CD14-positive monocyte (primary cell): ENCODE measurements around the gene MEAF6. TPM values are rescaled to one million over a fixed set of nuclear protein-coding genes. Genes with fewer than 3 reads are reported as not detected.

Experiments used
- DNase-seq, 3 donors: peaks; one replicate each; pipeline ENCODE4 v3.0.0-alpha.2; 2011 to 2022
- H2AFZ ChIP-seq: 2 replicates; pipeline ENCODE4 v1.6.0; 2012; ENCODE audit warnings: mild to moderate bottlenecking, low read depth, low read length, inconsistent platforms; ENCODE audit not compliant: insufficient read depth, poor library complexity, severe bottlenecking
- H3K27ac ChIP-seq, 2 donors: 1 replicate in 1 of 2; 2 replicates in 1 of 2; pipeline ENCODE4 v1.5.1; 2012 to 2013; ENCODE audit warnings: low read length in 2 of 2, control low read depth in 1 of 2, inconsistent platforms in 1 of 2, low read depth in 1 of 2, mild to moderate bottlenecking in 1 of 2
- H3K27me3 ChIP-seq, 2 donors: one replicate each; pipeline versions ENCODE4 v1.6.0 to v1.6.1; 2011 to 2013; ENCODE audit warnings: low read length in 2 of 2; ENCODE audit not compliant: control insufficient read depth in 2 of 2, insufficient read depth in 2 of 2
- H3K36me3 ChIP-seq, 2 donors: replicated peaks in 1 of 2; 1 replicate in 1 of 2; 2 replicates in 1 of 2; pipeline versions ENCODE4 v1.5.1 to v1.6.1; 2012 to 2013; ENCODE audit warnings: low read length in 2 of 2, control low read depth in 1 of 2, inconsistent platforms in 1 of 2, mild to moderate bottlenecking in 1 of 2; ENCODE audit not compliant: insufficient read depth in 2 of 2, control insufficient read depth in 1 of 2
- H3K4me1 ChIP-seq, 2 donors: 1 replicate in 1 of 2; 2 replicates in 1 of 2; pipeline versions ENCODE4 v1.5.1 to v1.6.1; 2012 to 2013; ENCODE audit warnings: low read length in 2 of 2, control low read depth in 1 of 2, inconsistent platforms in 1 of 2, mild to moderate bottlenecking in 1 of 2, moderate library complexity in 1 of 2; ENCODE audit not compliant: insufficient read depth in 2 of 2, control insufficient read depth in 1 of 2
- H3K4me2 ChIP-seq: replicated peaks from 2 replicates; pipeline ENCODE3; 2012; ENCODE audit warnings: low read length, moderate library complexity, mild to moderate bottlenecking; ENCODE audit not compliant: poor library complexity, severe bottlenecking; ENCODE audit errors: extremely low read depth
- H3K4me3 ChIP-seq, 3 experiments: fragments of 200-600 bp in 1 of 3; sonication (generic) in 1 of 3; replicated peaks in 1 of 3; 1 replicate in 2 of 3; 2 replicates in 1 of 3; pipeline ENCODE4 v1.5.1; 2011 to 2013; ENCODE audit warnings: low read length in 3 of 3, mild to moderate bottlenecking in 3 of 3, control low read depth in 2 of 3, low read depth in 2 of 3, inconsistent platforms in 1 of 3, moderate library complexity in 1 of 3
- H3K79me2 ChIP-seq: 2 replicates; pipeline ENCODE4 v1.6.0; 2012; ENCODE audit warnings: mild to moderate bottlenecking, control low read depth, inconsistent platforms, low read length, moderate library complexity; ENCODE audit not compliant: insufficient read depth
- H3K9ac ChIP-seq: 2 replicates; pipeline ENCODE4 v1.6.0; 2017; ENCODE audit warnings: low read length, mild to moderate bottlenecking; ENCODE audit not compliant: insufficient read depth, poor library complexity, severe bottlenecking
- H3K9me3 ChIP-seq, 2 donors: replicated peaks in 1 of 2; 1 replicate in 1 of 2; 2 replicates in 1 of 2; pipeline versions ENCODE4 v1.5.1 to v1.6.1; 2012 to 2013; ENCODE audit warnings: low read length in 2 of 2, control low read depth in 1 of 2; ENCODE audit not compliant: control insufficient read depth in 1 of 2, insufficient read depth in 1 of 2
- H4K20me1 ChIP-seq: 2 replicates; pipeline ENCODE4 v1.6.0; 2012; ENCODE audit warnings: mild to moderate bottlenecking, low read length, control low read depth, moderate library complexity; ENCODE audit not compliant: insufficient read depth
- H3K27ac Mint-ChIP-seq, 7 donors: one replicate each; pipeline ENCODE4 v1.8.0; 2020; ENCODE audit warnings: mild to moderate bottlenecking in 7 of 7, mixed read lengths in 7 of 7, moderate library complexity in 6 of 7, inconsistent platforms in 2 of 7
- H3K27me3 Mint-ChIP-seq, 3 donors: one replicate each; pipeline ENCODE4 v1.8.0; 2021 to 2022; ENCODE audit warnings: low read depth in 3 of 3, mild to moderate bottlenecking in 3 of 3, mixed read lengths in 3 of 3, moderate library complexity in 3 of 3, inconsistent platforms in 1 of 3
- H3K36me3 Mint-ChIP-seq, 2 donors: one replicate each; pipeline ENCODE4 v1.8.0; 2020; ENCODE audit warnings: mixed read lengths in 2 of 2, inconsistent platforms in 1 of 2, mild to moderate bottlenecking in 1 of 2
- H3K4me1 Mint-ChIP-seq: one replicate; pipeline ENCODE4 v1.8.0; 2020; ENCODE audit warnings: mild to moderate bottlenecking, mixed read lengths
- H3K4me3 Mint-ChIP-seq, 2 donors: one replicate each; pipeline ENCODE4 v1.8.0; 2020; ENCODE audit warnings: mild to moderate bottlenecking in 2 of 2, mixed read lengths in 2 of 2, moderate library complexity in 1 of 2
- H3K9me3 Mint-ChIP-seq, 7 donors: one replicate each; pipeline ENCODE4 v1.8.0; 2020 to 2022; ENCODE audit warnings: mixed read lengths in 7 of 7, mild to moderate bottlenecking in 6 of 7, moderate library complexity in 6 of 7, inconsistent platforms in 2 of 7
- CTCF ChIP-seq: fragments of 200-600 bp; IDR thresholded peaks from one replicate; pipeline ENCODE4 v1.8.0; 2022; ENCODE audit warnings: antibody characterized with exemption, mild to moderate bottlenecking
- WGBS: methylation state at CpG from one replicate; pipeline ENCODE4 v1.1.5; 2013; ENCODE audit warnings: missing lambda C conversion rate; ENCODE audit not compliant: insufficient coverage; 5-methylcytosine and 5-hydroxymethylcytosine counted together
- intact Hi-C, 2 donors: fragments of 100-400 bp; cut with micrococcal nuclease; formaldehyde crosslinking; loops; one replicate each; pipeline versions ENCODE4 v1.15.0 to v1.15.1; 2023
- polyA plus RNA-seq, 3 donors: library from polyadenylated mRNA; depleted of rRNA in 1 of 3; unstranded in 2 of 3; stranded (reverse) in 1 of 3; fragments of 300-500 nt in 2 of 3; fragments of >200 nt in 1 of 3; fragmentation: Illumina TruSeq in 2 of 3; gene quantifications; 1 replicate in 2 of 3; 2 replicates in 1 of 3; pipeline ENCODE4 v1.2.3, GENCODE V29; 2012 to 2021
- small RNA-seq: library from RNA; depleted of rRNA; stranded (forward); fragments of <200 nt; gene quantifications from one replicate; pipeline ENCODE3, GENCODE V24; 2012; ENCODE audit warnings: low read depth; ENCODE audit not compliant: insufficient read length

MEAF6 gene
- polyA plus RNA-seq, 3 donors = 56.7 to 99.8 (median 79.2) TPM

DNA sequence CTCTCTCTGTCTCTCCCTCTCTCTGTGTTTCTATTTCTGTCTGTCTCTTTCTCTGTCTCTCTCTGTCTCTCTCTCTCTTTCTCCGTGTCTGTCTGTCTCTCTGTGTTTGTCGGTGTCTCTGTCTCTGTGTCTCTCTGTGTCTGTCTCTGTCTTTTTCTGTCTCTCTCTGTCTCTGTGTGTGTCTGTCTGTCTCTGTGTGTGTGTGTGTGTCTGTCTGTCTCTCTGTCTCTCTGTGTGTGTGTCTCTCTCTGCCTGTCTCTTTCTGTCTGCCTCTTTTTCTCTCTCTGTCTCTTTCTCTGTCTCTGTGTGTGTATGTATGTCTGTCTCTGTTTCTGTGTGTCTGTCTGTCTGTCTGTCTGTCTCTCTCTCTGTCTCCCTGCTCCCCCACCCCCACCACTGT, 71.9 kb downstream of the MEAF6 start:
- Mint-ChIP-seq H3K4me1 (no peaks in the 10 kb centered on the region), H3K4me3 (peak overlapping the region in 1 of 2 donors; percentile 12), H3K27me3 (peaks cover 14 to 17% (median 16%) of the 10 kb centered on the region in 3 donors), H3K36me3 (no peaks in the 10 kb centered on the region), H3K27ac (peak overlapping the region in 2 of 7 donors; percentile 3 to 27), H3K9me3 (peaks cover 0 to 3% (median 0%) of the 10 kb centered on the region in 7 donors)
- WGBS = no CpG with 5 or more reads among the region's 2 CpGs
- Histone ChIP-seq H3K27ac (no peak overlapping the region), H3K4me2 (no peak overlapping the region), H3K4me1 (no peaks in the 10 kb centered on the region), H3K79me2 (no peaks in the 10 kb centered on the region), H3K27me3 (peaks cover 0 to 6% of the 10 kb centered on the region in 2 donors), H3K9ac (no peak overlapping the region), H3K4me3 (no peak overlapping the region), H3K36me3 (no peaks in the 10 kb centered on the region), H4K20me1 (no peaks in the 10 kb centered on the region), H2AFZ (no peak overlapping the region), H3K9me3 (no peaks in the 10 kb centered on the region)
- intact Hi-C loops = no loop called here
- no peak for DNase-seq
- TF ChIP-seq CTCF = no peak

Small RNAs within 50 kb of the gene (small RNA-seq; reads per million reads assigned to genes)
- gene AL034379.1 (not detected), gene MIR5581 (0.71 reads per million)

Other genes starting within 250 kb of the MEAF6 start
- 100 to 1,000 TPM in 1 of 3 donors, 1 to 10 TPM in 2; 5.2 to 155 (median 5.8) TPM for gene ZC3H12A, start 40.2 kb downstream of the MEAF6 start, polyA plus RNA-seq
- 1 to 10 TPM; 1.6 to 6.8 (median 3.3) TPM for gene SNIP1, start 39.5 kb upstream of the MEAF6 start, polyA plus RNA-seq
- gene DNALI1, start 42.2 kb upstream of the MEAF6 start, polyA plus RNA-seq = not detected
- 10 to 100 TPM; 22.2 to 37.2 (median 35.4) TPM for gene GNL2, start 81.2 kb upstream of the MEAF6 start, polyA plus RNA-seq
- gene RSPO1, start 120.1 kb upstream of the MEAF6 start, polyA plus RNA-seq = not detected
- gene CDCA8, start 177.8 kb upstream of the MEAF6 start, polyA plus RNA-seq = under 1 TPM; 0.09 to 0.67 (median 0.60) TPM